ENCODE data around the gene UBR2. TPM values are rescaled to one million over a fixed set of nuclear protein-coding genes. Genes with fewer than 3 reads are reported as not detected.
"Not testable (repeated sequence)": the region's sequence is repeated elsewhere in the genome, so short reads cannot be mapped to it uniquely, and the experiment has no call there.

Gene UBR2
- total and polyA plus RNA-seq, 2 donors from 2014 or later, result 7.6 to 35.2 TPM

DNA sequence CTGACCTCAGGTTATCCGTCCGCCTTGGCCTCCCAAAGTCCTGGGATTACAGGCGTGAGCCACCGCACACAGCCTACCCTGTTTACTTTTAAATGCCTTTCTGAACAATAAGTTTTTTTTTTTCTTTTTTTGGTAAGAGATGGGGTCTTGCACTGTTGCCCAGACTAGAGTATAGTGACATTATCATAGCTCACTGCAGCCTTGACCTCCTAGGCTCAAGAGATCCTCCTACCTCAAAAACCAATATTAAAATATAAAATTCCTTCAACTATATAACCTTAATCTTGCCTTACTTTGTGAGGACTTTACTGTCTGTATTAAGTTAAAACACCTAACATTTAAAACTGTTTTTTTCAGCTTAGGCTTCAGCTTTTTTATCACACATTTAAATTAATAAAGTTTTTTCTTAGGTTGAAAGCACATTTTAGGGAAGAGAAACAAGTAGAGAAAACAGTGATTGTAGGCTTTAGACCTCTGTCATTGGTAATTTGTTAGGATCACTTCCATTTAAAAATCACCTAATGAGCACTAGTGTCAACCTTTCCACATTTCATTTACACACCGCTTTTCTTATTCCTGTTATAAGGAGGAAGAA, 2.9 kb downstream of the UBR2 start:
- Histone ChIP-seq H3K4me1 (ENCODE audit: control insufficient read depth in 2 of 3, insufficient read depth in 2 of 3, low read depth in 1 of 3, low read length in 3 of 3) (peaks cover 0 to 4% (median 0%) of the 10 kb centered on the region in 3 donors), H3K27me3 (ENCODE audit: control insufficient read depth, insufficient read depth, low read length) (no peaks in the 10 kb centered on the region), H3K9ac (ENCODE audit: low read length in 3 of 3) (no peak overlapping the region), H3K27ac (ENCODE audit: low read depth in 2 of 2, low read length in 2 of 2) (no peak overlapping the region), H3K4me3 (ENCODE audit: low read length in 3 of 3) (no peak overlapping the region), H3K36me3 (ENCODE audit: control insufficient read depth in 2 of 3, insufficient read depth in 3 of 3, low read length in 3 of 3) (no peaks in the 10 kb centered on the region), H3K9me3 (ENCODE audit: control insufficient read depth in 2 of 3, insufficient read depth in 1 of 3, low read length in 3 of 3) (no peaks in the 10 kb centered on the region)
- TF ChIP-seq, protein P1, sequence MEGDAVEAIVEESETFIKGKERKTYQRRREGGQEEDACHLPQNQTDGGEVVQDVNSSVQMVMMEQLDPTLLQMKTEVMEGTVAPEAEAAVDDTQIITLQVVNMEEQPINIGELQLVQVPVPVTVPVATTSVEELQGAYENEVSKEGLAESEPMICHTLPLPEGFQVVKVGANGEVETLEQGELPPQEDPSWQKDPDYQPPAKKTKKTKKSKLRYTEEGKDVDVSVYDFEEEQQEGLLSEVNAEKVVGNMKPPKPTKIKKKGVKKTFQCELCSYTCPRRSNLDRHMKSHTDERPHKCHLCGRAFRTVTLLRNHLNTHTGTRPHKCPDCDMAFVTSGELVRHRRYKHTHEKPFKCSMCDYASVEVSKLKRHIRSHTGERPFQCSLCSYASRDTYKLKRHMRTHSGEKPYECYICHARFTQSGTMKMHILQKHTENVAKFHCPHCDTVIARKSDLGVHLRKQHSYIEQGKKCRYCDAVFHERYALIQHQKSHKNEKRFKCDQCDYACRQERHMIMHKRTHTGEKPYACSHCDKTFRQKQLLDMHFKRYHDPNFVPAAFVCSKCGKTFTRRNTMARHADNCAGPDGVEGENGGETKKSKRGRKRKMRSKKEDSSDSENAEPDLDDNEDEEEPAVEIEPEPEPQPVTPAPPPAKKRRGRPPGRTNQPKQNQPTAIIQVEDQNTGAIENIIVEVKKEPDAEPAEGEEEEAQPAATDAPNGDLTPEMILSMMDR (IDR thresholded peaks at IDR 0.05; ENCODE audit: borderline replicate concordance, extremely low read depth, insufficient read depth), result no peak
- FAIRE-seq, result no peak
- intact Hi-C loops (cut with DNase I), result no loop called here
- no peak for DNase-seq

DNA sequence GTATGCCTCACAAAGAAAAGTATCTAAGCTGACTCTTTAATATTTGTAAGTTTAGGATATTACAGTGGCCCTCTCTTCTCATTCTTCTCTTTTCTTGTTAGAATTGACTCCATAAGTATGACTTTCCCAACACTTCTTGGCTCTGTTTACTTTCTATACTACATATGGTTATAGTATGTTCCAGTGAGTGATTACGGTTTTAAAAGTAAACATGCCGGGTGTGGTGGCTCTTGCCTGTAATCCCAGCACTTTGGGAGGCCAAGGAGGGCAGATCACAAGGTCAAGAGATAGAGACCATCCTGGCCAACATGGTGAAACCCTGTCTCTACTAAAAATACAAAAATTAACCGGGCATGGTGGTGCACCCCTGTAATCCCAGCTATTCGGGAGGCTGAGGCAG, 3.4 kb downstream of the UBR2 start:
- H3K27me3 ChIP-seq (ENCODE audit: control insufficient read depth, insufficient read depth, low read length); H3K4me3 ChIP-seq (ENCODE audit: low read length in 3 of 3); FAIRE-seq; intact Hi-C loops (cut with DNase I); H3K9me3 ChIP-seq (ENCODE audit: control insufficient read depth in 2 of 3, insufficient read depth in 1 of 3, low read length in 3 of 3); DNase-seq; H3K9ac ChIP-seq (ENCODE audit: low read length in 3 of 3); H3K36me3 ChIP-seq (ENCODE audit: control insufficient read depth in 2 of 3, insufficient read depth in 3 of 3, low read length in 3 of 3); H3K4me1 ChIP-seq (ENCODE audit: control insufficient read depth in 2 of 3, insufficient read depth in 2 of 3, low read depth in 1 of 3, low read length in 3 of 3); H3K27ac ChIP-seq (ENCODE audit: low read depth in 2 of 2, low read length in 2 of 2): not testable (repeated sequence)

DNA sequence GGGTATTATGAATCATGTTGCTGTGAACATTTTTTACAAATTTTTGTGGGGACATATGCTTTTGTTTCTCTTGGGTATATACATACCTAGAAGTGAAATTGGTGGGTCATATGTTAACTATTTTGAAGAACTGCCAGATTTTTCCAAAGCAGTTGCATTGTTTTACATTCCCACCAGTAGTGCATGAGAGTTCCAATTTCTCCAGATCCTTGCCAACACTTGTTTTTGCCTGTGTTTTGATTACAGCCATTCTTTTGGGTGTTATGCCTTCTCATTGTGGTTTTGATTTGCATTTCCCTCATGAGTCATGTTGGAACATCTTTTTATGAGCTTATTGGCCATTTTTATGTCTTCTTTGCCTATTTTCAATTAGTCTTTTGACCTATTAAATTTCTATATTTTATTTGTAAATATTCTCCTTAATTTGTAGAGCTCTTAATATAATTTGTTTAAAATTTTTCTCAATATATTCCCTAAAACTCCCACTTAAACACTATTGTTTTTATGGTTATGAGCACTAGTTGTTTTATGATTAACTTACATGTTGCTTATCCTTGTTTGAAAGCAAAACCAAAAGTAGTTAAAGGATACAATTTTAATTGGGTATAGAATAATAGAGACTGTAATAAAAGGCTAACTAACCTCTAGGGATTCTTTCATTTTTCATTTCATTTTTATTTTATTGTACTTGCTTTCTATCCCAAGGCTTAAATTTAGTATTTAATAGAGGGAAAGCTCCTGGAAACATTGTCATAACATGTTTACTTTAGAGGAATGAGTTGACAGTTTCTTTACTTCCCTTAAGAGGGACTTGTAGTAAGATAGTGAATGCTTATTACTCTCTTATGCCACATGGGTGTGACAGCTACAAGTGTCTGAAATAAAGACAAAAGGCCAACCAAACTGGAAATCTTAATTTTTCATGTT, 5.5 kb downstream of the UBR2 start:
- no peaks in the 10 kb centered on the region for H3K9me3 ChIP-seq (ENCODE audit: control insufficient read depth in 2 of 3, insufficient read depth in 1 of 3, low read length in 3 of 3)
- H3K36me3 ChIP-seq (ENCODE audit: control insufficient read depth in 2 of 3, insufficient read depth in 3 of 3, low read length in 3 of 3), result peaks cover 2 to 5% (median 2%) of the 10 kb centered on the region in 3 donors
- H3K27ac ChIP-seq (ENCODE audit: low read depth in 2 of 2, low read length in 2 of 2), result no peak overlapping the region
- H3K4me1 ChIP-seq (ENCODE audit: control insufficient read depth in 2 of 3, insufficient read depth in 2 of 3, low read depth in 1 of 3, low read length in 3 of 3), result peaks cover 0 to 4% (median 0%) of the 10 kb centered on the region in 3 donors
- intact Hi-C loops (cut with DNase I), result no loop called here
- H3K27me3 ChIP-seq (ENCODE audit: control insufficient read depth, insufficient read depth, low read length), result no peaks in the 10 kb centered on the region
- H3K4me3 ChIP-seq (ENCODE audit: low read length in 3 of 3), result no peak overlapping the region
- FAIRE-seq, result peak; percentile 15
- TF ChIP-seq, protein P1 (IDR thresholded peaks at IDR 0.05; ENCODE audit: borderline replicate concordance, extremely low read depth, insufficient read depth), result no peak
- DNase-seq, result no peak
- H3K9ac ChIP-seq (ENCODE audit: low read length in 3 of 3), result no peak overlapping the region

DNA sequence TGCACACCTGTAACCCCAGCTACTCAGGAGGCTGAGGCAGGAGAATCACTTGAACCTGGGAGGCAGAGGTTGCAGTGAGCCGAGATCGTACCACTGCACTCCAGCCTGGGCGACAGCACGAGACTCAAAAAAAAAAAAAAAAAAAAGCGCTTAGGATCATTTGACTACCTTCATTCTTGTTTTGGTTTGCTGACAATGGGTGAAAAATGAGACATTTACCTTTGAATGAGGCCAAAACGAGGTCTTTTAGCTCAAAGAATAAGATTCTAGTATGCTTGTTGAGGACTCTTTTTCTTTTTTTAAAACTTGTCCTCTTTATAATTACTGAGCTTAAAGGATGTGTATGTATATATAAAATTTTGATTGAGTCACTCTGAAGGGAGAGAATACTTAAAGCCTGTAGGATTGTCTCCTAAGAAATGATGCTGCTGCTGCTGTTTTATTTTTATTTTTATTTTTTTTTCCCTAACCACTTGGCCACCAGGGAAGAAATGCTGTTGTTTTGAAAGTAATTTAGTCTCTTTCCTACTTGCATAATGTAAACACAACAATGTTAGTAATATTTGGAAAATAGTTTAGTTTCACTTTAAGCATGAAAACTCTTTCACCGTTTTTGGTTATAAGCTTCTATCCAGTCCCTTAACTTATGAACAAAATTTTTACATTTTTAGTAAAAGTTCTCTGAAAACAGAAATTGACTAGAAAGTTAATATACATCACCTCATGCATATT, 7.9 kb downstream of the UBR2 start:
- H3K4me1 ChIP-seq (ENCODE audit: control insufficient read depth in 2 of 3, insufficient read depth in 2 of 3, low read depth in 1 of 3, low read length in 3 of 3), result no peaks in the 10 kb centered on the region
- TF ChIP-seq, protein P1 (IDR thresholded peaks at IDR 0.05; ENCODE audit: borderline replicate concordance, extremely low read depth, insufficient read depth), result no peak
- no peak overlapping the region for H3K9ac ChIP-seq (ENCODE audit: low read length in 3 of 3)
- H3K4me3 ChIP-seq (ENCODE audit: low read length in 3 of 3), result no peak overlapping the region
- FAIRE-seq, result no peak
- no peak for DNase-seq
- no peaks in the 10 kb centered on the region for H3K9me3 ChIP-seq (ENCODE audit: control insufficient read depth in 2 of 3, insufficient read depth in 1 of 3, low read length in 3 of 3)
- no peak overlapping the region for H3K27ac ChIP-seq (ENCODE audit: low read depth in 2 of 2, low read length in 2 of 2)
- no peaks in the 10 kb centered on the region for H3K27me3 ChIP-seq (ENCODE audit: control insufficient read depth, insufficient read depth, low read length)
- peaks cover 2 to 9% (median 8%) of the 10 kb centered on the region in 3 donors for H3K36me3 ChIP-seq (ENCODE audit: control insufficient read depth in 2 of 3, insufficient read depth in 3 of 3, low read length in 3 of 3)
- intact Hi-C loops (cut with DNase I), result no loop called here

Data from kidney (tissue), 14 donors.